Neural progenitor cell (in vitro differentiated cells): Measurements from ENCODE around the gene BAIAP2. TPM values are rescaled to one million over a fixed set of nuclear protein-coding genes. Genes with fewer than 3 reads are reported as not detected.

Experiments used
- DNase-seq: peaks from one replicate; pipeline ENCODE4 v3.0.0-alpha.2; 2016; ENCODE audit warnings: low spot score
- H2AFZ ChIP-seq: fragments of 200-600 bp; sonication (generic); replicated peaks from 2 replicates; pipeline ENCODE4 v1.6.1; 2016; ENCODE audit warnings: antibody characterized with exemption
- H3F3A ChIP-seq: fragments of 200-600 bp; sonication (generic); 2 replicates; pipeline ENCODE4 v1.6.1; 2016; ENCODE audit warnings: antibody characterized with exemption, low read depth
- H3K27ac ChIP-seq: fragments of 200-600 bp; sonication (generic); 2 replicates; pipeline ENCODE4 v1.5.1; 2016; ENCODE audit warnings: mild to moderate bottlenecking
- H3K27me3 ChIP-seq: fragments of 200-600 bp; sonication (generic); 2 replicates; pipeline ENCODE4 v1.6.1; 2016; ENCODE audit warnings: mild to moderate bottlenecking, moderate library complexity
- H3K36me3 ChIP-seq: fragments of 200-600 bp; sonication (generic); 2 replicates; pipeline ENCODE4 v1.5.1; 2016
- H3K4me1 ChIP-seq: fragments of 200-600 bp; sonication (generic); 2 replicates; pipeline ENCODE4 v1.6.1; 2016; ENCODE audit warnings: mixed run types
- H3K4me2 ChIP-seq: fragments of 200-600 bp; sonication (generic); 2 replicates; pipeline ENCODE4 v1.6.1; 2016
- H3K4me3 ChIP-seq: fragments of 200-600 bp; sonication (generic); 2 replicates; pipeline ENCODE4 v1.5.1; 2016
- H3K79me2 ChIP-seq: fragments of 200-600 bp; sonication (generic); 2 replicates; pipeline ENCODE4 v1.6.1; 2016; ENCODE audit warnings: low read depth
- H3K9ac ChIP-seq: fragments of 200-600 bp; sonication (generic); 2 replicates; pipeline ENCODE4 v1.6.1; 2016
- H3K9me3 ChIP-seq: fragments of 200-600 bp; sonication (generic); 2 replicates; pipeline ENCODE4 v1.5.1; 2016; ENCODE audit warnings: low read depth
- H4K20me1 ChIP-seq: fragments of 200-600 bp; sonication (generic); 2 replicates; pipeline ENCODE4 v1.6.1; 2016; ENCODE audit warnings: low read depth
- H3K27ac Mint-ChIP-seq: 3 replicates; pipeline ENCODE4 v1.8.0; 2021; ENCODE audit warnings: mixed read lengths
- H3K27me3 Mint-ChIP-seq: 2 replicates; pipeline ENCODE4 v1.8.0; 2022; ENCODE audit warnings: low read depth, mild to moderate bottlenecking, inconsistent platforms, moderate library complexity, mixed read lengths; ENCODE audit not compliant: insufficient read depth
- H3K36me3 Mint-ChIP-seq: 3 replicates; pipeline ENCODE4 v1.8.0; 2021; ENCODE audit warnings: mixed read lengths
- H3K4me1 Mint-ChIP-seq: 3 replicates; pipeline ENCODE4 v1.8.0; 2021; ENCODE audit warnings: mixed read lengths
- H3K4me3 Mint-ChIP-seq: 3 replicates; pipeline ENCODE4 v1.8.0; 2021; ENCODE audit warnings: mild to moderate bottlenecking, moderate library complexity, mixed read lengths
- H3K9me3 Mint-ChIP-seq: 3 replicates; pipeline ENCODE4 v1.8.0; 2020; ENCODE audit warnings: mixed read lengths
- EZH2 ChIP-seq: fragments of 200-600 bp; sonication (generic); IDR thresholded peaks from 2 replicates; pipeline ENCODE4 v1.6.1; 2017; ENCODE audit warnings: antibody characterized with exemption, mild to moderate bottlenecking, moderate library complexity
- EZH2phosphoT487 ChIP-seq: fragments of 200-600 bp; sonication (generic); IDR thresholded peaks from 2 replicates; pipeline ENCODE4 v1.6.1; 2017; ENCODE audit warnings: antibody characterized with exemption
- total RNA-seq: library from RNA; depleted of rRNA; stranded (reverse); fragments of >200 nt; gene quantifications from 2 replicates; pipeline ENCODE4 v1.2.3, GENCODE V29; 2015; ENCODE audit warnings: low replicate concordance
- TF ChIP-seq, protein P1 (sequence below): fragments of 200-600 bp; sonication (generic); IDR thresholded peaks from 2 replicates; pipeline ENCODE4 v1.5.1; 2017; ENCODE audit warnings: antibody characterized with exemption, mild to moderate bottlenecking

The BAIAP2 gene
- total RNA-seq, 1 donor from 2014 or later = 15.6 TPM

GRCh38 chr17:81135505-81136278 lies 100.7 kb downstream of the BAIAP2 start:
- no peaks in the 10 kb centered on the region for H3K9me3 ChIP-seq
- H3K36me3 ChIP-seq = no peaks in the 10 kb centered on the region
- Mint-ChIP-seq H3K9me3 (peaks cover 9% of the 10 kb centered on the region), H3K27me3 (peaks cover 15% of the 10 kb centered on the region), H3K36me3 (no peaks in the 10 kb centered on the region), H3K27ac (no peak overlapping the region), H3K4me3 (no peak overlapping the region), H3K4me1 (peaks cover 6% of the 10 kb centered on the region)
- no peak overlapping the region for H2AFZ ChIP-seq
- no peak for DNase-seq
- H3F3A ChIP-seq = peaks cover 15% of the 10 kb centered on the region
- no peaks in the 10 kb centered on the region for H3K79me2 ChIP-seq
- no peak for TF ChIP-seq EZH2
- TF ChIP-seq EZH2phosphoT487 = no peak
- TF ChIP-seq, protein P1, sequence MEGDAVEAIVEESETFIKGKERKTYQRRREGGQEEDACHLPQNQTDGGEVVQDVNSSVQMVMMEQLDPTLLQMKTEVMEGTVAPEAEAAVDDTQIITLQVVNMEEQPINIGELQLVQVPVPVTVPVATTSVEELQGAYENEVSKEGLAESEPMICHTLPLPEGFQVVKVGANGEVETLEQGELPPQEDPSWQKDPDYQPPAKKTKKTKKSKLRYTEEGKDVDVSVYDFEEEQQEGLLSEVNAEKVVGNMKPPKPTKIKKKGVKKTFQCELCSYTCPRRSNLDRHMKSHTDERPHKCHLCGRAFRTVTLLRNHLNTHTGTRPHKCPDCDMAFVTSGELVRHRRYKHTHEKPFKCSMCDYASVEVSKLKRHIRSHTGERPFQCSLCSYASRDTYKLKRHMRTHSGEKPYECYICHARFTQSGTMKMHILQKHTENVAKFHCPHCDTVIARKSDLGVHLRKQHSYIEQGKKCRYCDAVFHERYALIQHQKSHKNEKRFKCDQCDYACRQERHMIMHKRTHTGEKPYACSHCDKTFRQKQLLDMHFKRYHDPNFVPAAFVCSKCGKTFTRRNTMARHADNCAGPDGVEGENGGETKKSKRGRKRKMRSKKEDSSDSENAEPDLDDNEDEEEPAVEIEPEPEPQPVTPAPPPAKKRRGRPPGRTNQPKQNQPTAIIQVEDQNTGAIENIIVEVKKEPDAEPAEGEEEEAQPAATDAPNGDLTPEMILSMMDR = no peak
- H3K4me3 ChIP-seq = no peak overlapping the region
- no peak overlapping the region for H3K9ac ChIP-seq
- no peaks in the 10 kb centered on the region for H4K20me1 ChIP-seq
- no peaks in the 10 kb centered on the region for H3K27me3 ChIP-seq
- H3K4me2 ChIP-seq = no peak overlapping the region
- H3K27ac ChIP-seq = no peak overlapping the region
- H3K4me1 ChIP-seq = peaks cover 4% of the 10 kb centered on the region

- no peaks in the 10 kb centered on the region for H3K36me3 ChIP-seq
- no peak for DNase-seq
- H3K27me3 ChIP-seq = no peaks in the 10 kb centered on the region
- H3K27ac ChIP-seq = no peak overlapping the region
- no peaks in the 10 kb centered on the region for H3K79me2 ChIP-seq
- Mint-ChIP-seq H3K36me3 (no peaks in the 10 kb centered on the region), H3K27ac (no peak overlapping the region), H3K4me1 (peaks cover 6% of the 10 kb centered on the region), H3K27me3 (peaks cover 15% of the 10 kb centered on the region), H3K4me3 (no peak overlapping the region), H3K9me3 (peaks cover 9% of the 10 kb centered on the region)
- H3K4me2 ChIP-seq = no peak overlapping the region
- no peak overlapping the region for H2AFZ ChIP-seq
- peaks cover 15% of the 10 kb centered on the region for H3F3A ChIP-seq
- no peaks in the 10 kb centered on the region for H3K4me1 ChIP-seq
- H3K9ac ChIP-seq = no peak overlapping the region
- TF ChIP-seq EZH2phosphoT487 (no peak), EZH2 (no peak)
- TF ChIP-seq, protein P1 = no peak
- H3K4me3 ChIP-seq = no peak overlapping the region
- no peaks in the 10 kb centered on the region for H4K20me1 ChIP-seq
- no peaks in the 10 kb centered on the region for H3K9me3 ChIP-seq
These were observed 101.4 kb downstream of the BAIAP2 start for GRCh38 chr17:81136366-81136765.

DNA sequence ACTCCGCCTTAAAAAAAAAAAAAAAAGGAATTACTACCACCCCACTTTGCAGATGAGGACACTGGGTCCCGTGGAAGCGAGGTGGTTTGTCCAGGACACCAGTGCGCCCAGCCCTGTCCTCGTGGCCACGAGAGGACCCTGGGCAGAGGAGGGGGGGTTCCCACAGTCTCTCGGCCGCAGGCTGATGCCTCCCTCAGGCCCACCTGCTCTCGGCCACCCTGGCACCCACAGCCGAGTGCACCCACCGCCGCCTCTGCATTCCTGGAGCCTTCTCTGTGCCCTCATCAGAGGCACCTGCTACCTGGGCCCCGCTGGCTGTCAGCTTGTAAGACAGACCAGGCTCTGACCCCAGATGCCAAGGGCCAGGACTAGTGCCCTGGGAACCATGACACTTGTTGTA lies 102.3 kb downstream of the BAIAP2 start:
- Histone ChIP-seq H3K9ac (no peak overlapping the region), H4K20me1 (no peaks in the 10 kb centered on the region), H3K27me3 (no peaks in the 10 kb centered on the region), H2AFZ (no peak overlapping the region), H3F3A (peaks cover 15% of the 10 kb centered on the region), H3K79me2 (no peaks in the 10 kb centered on the region), H3K36me3 (no peaks in the 10 kb centered on the region), H3K27ac (no peak overlapping the region), H3K4me3 (no peak overlapping the region), H3K4me1 (no peaks in the 10 kb centered on the region), H3K4me2 (no peak overlapping the region), H3K9me3 (no peaks in the 10 kb centered on the region)
- no peak overlapping the region for H3K27ac Mint-ChIP-seq
- H3K27me3 Mint-ChIP-seq = peaks cover 15% of the 10 kb centered on the region
- H3K4me1 Mint-ChIP-seq = peaks cover 6% of the 10 kb centered on the region
- H3K4me3 Mint-ChIP-seq = no peak overlapping the region
- no peak for TF ChIP-seq EZH2
- TF ChIP-seq EZH2phosphoT487 = no peak
- TF ChIP-seq, protein P1 = no peak
- peaks cover 9% of the 10 kb centered on the region for H3K9me3 Mint-ChIP-seq
- H3K36me3 Mint-ChIP-seq = no peaks in the 10 kb centered on the region
- DNase-seq = no peak
